ENCODE results near the gene TECPR2. TPM values are rescaled to one million over a fixed set of nuclear protein-coding genes. Genes with fewer than 3 reads are reported as not detected.

TECPR2 gene
- total RNA-seq, 1 experiment from 2014 or later, result 21.3 TPM

DNA sequence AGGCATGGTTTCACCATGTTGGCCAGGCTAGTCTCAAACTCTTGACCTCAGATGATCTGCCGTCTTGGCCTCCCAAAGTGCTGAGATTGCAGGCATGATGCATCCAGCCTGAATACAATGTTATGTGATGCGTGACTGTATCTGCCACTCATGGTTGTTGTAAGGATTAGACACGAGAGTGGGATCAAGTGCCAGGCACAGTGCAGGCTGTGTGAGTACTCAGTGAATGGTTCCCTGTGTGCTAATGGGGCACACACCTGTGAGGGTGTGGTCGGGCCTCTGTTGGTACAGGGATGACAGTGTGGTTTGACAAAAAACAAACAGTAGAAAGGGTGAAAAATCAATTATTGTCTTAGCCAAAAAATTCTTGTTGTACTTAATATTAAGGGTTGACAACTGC is 61.8 kb downstream of the TECPR2 start:
- Mint-ChIP-seq H3K4me1 (no peaks in the 10 kb centered on the region), H3K36me3 (peaks cover 34% of the 10 kb centered on the region), H3K9me3 (peaks cover 10% of the 10 kb centered on the region), H3K4me3 (no peak overlapping the region), H3K27me3 (ENCODE audit: low read depth) (no peaks in the 10 kb centered on the region), H3K27ac (no peak overlapping the region)
- TF ChIP-seq NFYB (CRISPR knock-in tag; conservative IDR thresholded peaks at IDR 0.05; ENCODE audit: low read depth) (no peak), PRRX2 (CRISPR knock-in tag; IDR thresholded peaks at IDR 0.05) (no peak), CBFB (CRISPR knock-in tag; IDR thresholded peaks at IDR 0.05; ENCODE audit: low read depth) (no peak), NFE2L1 (CRISPR knock-in tag; IDR thresholded peaks at IDR 0.05) (no peak), KAT7 (CRISPR knock-in tag; IDR thresholded peaks at IDR 0.05; ENCODE audit: borderline replicate concordance) (no peak), ZNF317 (CRISPR knock-in tag; IDR thresholded peaks at IDR 0.05; ENCODE audit: borderline replicate concordance, low read depth) (no peak), ATF1 (CRISPR knock-in tag; IDR thresholded peaks at IDR 0.05) (no peak), ZNF232 (CRISPR knock-in tag; IDR thresholded peaks at IDR 0.05) (no peak), ZNF671 (CRISPR knock-in tag; IDR thresholded peaks at IDR 0.05) (no peak), NR2C2 (CRISPR knock-in tag; IDR thresholded peaks at IDR 0.05) (no peak), ZNF219 (CRISPR knock-in tag; IDR thresholded peaks at IDR 0.05; ENCODE audit: borderline replicate concordance) (no peak), SMAD3 (CRISPR knock-in tag; IDR thresholded peaks at IDR 0.05; ENCODE audit: borderline replicate concordance) (no peak)
- TF ChIP-seq, protein P1, sequence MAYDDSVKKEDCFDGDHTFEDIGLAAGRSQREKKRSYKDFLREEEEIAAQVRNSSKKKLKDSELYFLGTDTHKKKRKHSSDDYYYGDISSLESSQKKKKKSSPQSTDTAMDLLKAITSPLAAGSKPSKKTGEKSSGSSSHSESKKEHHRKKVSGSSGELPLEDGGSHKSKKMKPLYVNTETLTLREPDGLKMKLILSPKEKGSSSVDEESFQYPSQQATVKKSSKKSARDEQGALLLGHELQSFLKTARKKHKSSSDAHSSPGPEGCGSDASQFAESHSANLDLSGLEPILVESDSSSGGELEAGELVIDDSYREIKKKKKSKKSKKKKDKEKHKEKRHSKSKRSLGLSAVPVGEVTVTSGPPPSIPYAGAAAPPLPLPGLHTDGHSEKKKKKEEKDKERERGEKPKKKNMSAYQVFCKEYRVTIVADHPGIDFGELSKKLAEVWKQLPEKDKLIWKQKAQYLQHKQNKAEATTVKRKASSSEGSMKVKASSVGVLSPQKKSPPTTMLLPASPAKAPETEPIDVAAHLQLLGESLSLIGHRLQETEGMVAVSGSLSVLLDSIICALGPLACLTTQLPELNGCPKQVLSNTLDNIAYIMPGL (CRISPR knock-in tag; IDR thresholded peaks at IDR 0.05), result no peak
- TF ChIP-seq, protein P2, sequence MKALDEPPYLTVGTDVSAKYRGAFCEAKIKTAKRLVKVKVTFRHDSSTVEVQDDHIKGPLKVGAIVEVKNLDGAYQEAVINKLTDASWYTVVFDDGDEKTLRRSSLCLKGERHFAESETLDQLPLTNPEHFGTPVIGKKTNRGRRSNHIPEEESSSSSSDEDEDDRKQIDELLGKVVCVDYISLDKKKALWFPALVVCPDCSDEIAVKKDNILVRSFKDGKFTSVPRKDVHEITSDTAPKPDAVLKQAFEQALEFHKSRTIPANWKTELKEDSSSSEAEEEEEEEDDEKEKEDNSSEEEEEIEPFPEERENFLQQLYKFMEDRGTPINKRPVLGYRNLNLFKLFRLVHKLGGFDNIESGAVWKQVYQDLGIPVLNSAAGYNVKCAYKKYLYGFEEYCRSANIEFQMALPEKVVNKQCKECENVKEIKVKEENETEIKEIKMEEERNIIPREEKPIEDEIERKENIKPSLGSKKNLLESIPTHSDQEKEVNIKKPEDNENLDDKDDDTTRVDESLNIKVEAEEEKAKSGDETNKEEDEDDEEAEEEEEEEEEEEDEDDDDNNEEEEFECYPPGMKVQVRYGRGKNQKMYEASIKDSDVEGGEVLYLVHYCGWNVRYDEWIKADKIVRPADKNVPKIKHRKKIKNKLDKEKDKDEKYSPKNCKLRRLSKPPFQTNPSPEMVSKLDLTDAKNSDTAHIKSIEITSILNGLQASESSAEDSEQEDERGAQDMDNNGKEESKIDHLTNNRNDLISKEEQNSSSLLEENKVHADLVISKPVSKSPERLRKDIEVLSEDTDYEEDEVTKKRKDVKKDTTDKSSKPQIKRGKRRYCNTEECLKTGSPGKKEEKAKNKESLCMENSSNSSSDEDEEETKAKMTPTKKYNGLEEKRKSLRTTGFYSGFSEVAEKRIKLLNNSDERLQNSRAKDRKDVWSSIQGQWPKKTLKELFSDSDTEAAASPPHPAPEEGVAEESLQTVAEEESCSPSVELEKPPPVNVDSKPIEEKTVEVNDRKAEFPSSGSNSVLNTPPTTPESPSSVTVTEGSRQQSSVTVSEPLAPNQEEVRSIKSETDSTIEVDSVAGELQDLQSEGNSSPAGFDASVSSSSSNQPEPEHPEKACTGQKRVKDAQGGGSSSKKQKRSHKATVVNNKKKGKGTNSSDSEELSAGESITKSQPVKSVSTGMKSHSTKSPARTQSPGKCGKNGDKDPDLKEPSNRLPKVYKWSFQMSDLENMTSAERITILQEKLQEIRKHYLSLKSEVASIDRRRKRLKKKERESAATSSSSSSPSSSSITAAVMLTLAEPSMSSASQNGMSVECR (CRISPR knock-in tag; IDR thresholded peaks at IDR 0.05; ENCODE audit: borderline replicate concordance), result no peak
- TF ChIP-seq, protein P3, sequence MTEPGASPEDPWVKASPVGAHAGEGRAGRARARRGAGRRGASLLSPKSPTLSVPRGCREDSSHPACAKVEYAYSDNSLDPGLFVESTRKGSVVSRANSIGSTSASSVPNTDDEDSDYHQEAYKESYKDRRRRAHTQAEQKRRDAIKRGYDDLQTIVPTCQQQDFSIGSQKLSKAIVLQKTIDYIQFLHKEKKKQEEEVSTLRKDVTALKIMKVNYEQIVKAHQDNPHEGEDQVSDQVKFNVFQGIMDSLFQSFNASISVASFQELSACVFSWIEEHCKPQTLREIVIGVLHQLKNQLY (CRISPR knock-in tag; IDR thresholded peaks at IDR 0.05), result no peak
- TF ChIP-seq, protein P4, sequence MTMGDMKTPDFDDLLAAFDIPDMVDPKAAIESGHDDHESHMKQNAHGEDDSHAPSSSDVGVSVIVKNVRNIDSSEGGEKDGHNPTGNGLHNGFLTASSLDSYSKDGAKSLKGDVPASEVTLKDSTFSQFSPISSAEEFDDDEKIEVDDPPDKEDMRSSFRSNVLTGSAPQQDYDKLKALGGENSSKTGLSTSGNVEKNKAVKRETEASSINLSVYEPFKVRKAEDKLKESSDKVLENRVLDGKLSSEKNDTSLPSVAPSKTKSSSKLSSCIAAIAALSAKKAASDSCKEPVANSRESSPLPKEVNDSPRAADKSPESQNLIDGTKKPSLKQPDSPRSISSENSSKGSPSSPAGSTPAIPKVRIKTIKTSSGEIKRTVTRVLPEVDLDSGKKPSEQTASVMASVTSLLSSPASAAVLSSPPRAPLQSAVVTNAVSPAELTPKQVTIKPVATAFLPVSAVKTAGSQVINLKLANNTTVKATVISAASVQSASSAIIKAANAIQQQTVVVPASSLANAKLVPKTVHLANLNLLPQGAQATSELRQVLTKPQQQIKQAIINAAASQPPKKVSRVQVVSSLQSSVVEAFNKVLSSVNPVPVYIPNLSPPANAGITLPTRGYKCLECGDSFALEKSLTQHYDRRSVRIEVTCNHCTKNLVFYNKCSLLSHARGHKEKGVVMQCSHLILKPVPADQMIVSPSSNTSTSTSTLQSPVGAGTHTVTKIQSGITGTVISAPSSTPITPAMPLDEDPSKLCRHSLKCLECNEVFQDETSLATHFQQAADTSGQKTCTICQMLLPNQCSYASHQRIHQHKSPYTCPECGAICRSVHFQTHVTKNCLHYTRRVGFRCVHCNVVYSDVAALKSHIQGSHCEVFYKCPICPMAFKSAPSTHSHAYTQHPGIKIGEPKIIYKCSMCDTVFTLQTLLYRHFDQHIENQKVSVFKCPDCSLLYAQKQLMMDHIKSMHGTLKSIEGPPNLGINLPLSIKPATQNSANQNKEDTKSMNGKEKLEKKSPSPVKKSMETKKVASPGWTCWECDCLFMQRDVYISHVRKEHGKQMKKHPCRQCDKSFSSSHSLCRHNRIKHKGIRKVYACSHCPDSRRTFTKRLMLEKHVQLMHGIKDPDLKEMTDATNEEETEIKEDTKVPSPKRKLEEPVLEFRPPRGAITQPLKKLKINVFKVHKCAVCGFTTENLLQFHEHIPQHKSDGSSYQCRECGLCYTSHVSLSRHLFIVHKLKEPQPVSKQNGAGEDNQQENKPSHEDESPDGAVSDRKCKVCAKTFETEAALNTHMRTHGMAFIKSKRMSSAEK (CRISPR knock-in tag; IDR thresholded peaks at IDR 0.05; ENCODE audit: borderline replicate concordance), result no peak
- TF ChIP-seq, protein P5, sequence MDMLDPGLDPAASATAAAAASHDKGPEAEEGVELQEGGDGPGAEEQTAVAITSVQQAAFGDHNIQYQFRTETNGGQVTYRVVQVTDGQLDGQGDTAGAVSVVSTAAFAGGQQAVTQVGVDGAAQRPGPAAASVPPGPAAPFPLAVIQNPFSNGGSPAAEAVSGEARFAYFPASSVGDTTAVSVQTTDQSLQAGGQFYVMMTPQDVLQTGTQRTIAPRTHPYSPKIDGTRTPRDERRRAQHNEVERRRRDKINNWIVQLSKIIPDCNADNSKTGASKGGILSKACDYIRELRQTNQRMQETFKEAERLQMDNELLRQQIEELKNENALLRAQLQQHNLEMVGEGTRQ (CRISPR knock-in tag; IDR thresholded peaks at IDR 0.05), result no peak
- TF ChIP-seq, protein P6, sequence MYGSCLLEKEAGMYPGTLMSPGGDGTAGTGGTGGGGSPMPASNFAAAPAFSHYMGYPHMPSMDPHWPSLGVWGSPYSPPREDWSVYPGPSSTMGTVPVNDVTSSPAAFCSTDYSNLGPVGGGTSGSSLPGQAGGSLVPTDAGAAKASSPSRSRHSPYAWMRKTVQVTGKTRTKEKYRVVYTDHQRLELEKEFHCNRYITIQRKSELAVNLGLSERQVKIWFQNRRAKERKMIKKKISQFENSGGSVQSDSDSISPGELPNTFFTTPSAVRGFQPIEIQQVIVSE (CRISPR knock-in tag; IDR thresholded peaks at IDR 0.05; ENCODE audit: borderline replicate concordance), result no peak
- TF ChIP-seq, protein P7, sequence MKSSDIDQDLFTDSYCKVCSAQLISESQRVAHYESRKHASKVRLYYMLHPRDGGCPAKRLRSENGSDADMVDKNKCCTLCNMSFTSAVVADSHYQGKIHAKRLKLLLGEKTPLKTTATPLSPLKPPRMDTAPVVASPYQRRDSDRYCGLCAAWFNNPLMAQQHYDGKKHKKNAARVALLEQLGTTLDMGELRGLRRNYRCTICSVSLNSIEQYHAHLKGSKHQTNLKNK (CRISPR knock-in tag; IDR thresholded peaks at IDR 0.05), result no peak
- ATAC-seq (no peak), DNase-seq (ENCODE audit: low spot score) (no peak)
- ChIA-PET POLR2A (no interaction called here), CTCF (no interaction called here)
